Measurements from ENCODE around the gene PRKCB.
"Not testable (repeated sequence)": the region's sequence is repeated elsewhere in the genome, so short reads cannot be mapped to it uniquely, and the experiment has no call there.

The PRKCB gene

DNA sequence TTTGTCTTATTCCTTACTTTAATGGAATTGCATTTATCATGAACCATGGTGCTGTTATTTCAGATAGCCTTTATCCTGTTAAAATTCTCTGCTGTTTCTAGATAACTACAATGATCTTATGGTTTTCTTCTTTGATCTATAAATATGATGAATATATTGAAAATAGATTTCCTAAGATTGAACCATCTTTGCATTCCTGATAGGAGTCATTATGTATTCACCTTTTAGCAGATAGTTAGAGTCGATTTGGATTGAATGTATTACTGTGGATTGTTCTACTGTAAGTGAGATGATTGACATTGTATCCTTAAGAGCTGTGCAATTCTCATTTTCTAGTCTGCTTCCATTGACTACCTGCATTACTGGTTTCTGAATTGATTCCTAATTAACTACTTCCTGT, 255.3 kb downstream of the PRKCB start:
- Histone ChIP-seq H3K9ac (ENCODE audit: low read depth, low read length) (no peak overlapping the region), H3K27ac (ENCODE audit: low read depth, low read length) (no peak overlapping the region), H3K9me3 (ENCODE audit: control insufficient read depth, insufficient read depth, low read length) (peaks cover 7% of the 10 kb centered on the region), H3K4me3 (ENCODE audit: low read depth, low read length) (no peak overlapping the region), H3K36me3 (ENCODE audit: control insufficient read depth, insufficient read depth, low read length) (no peaks in the 10 kb centered on the region), H3K4me1 (ENCODE audit: control insufficient read depth, insufficient read depth, low read length) (no peaks in the 10 kb centered on the region), H3K27me3 (ENCODE audit: control insufficient read depth, insufficient read depth, low read length) (no peaks in the 10 kb centered on the region)

DNA sequence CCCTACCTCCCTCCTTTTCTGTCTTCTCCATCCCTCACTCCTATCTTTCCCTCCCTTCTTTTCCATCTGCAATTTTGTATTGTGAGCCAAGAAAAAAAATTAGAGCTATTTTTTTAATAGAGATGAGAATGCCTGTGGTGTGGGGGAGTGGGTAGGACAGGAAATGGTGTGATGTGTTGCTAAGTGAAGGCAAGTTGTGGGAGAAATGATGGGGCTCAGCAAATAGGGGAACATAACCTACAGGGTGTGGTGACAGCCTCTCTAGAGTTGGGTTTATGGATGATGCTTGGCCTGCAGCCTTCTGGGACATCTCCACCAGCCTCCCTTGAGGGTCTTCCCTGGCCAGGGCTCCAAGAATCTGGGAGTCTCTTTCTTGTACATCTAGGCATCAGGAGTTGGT, 257.3 kb downstream of the PRKCB start:
- Histone ChIP-seq H3K27me3 (ENCODE audit: control insufficient read depth, insufficient read depth, low read length) (no peaks in the 10 kb centered on the region), H3K9me3 (ENCODE audit: control insufficient read depth, insufficient read depth, low read length) (peaks cover 7% of the 10 kb centered on the region), H3K36me3 (ENCODE audit: control insufficient read depth, insufficient read depth, low read length) (no peaks in the 10 kb centered on the region), H3K4me3 (ENCODE audit: low read depth, low read length) (no peak overlapping the region), H3K9ac (ENCODE audit: low read depth, low read length) (no peak overlapping the region), H3K27ac (ENCODE audit: low read depth, low read length) (no peak overlapping the region), H3K4me1 (ENCODE audit: control insufficient read depth, insufficient read depth, low read length) (peaks cover 4% of the 10 kb centered on the region)

- H3K27ac ChIP-seq (ENCODE audit: low read depth, low read length), result no peak overlapping the region
- no peaks in the 10 kb centered on the region for H3K27me3 ChIP-seq (ENCODE audit: control insufficient read depth, insufficient read depth, low read length)
- H3K36me3 ChIP-seq (ENCODE audit: control insufficient read depth, insufficient read depth, low read length), result no peaks in the 10 kb centered on the region
- H3K9me3 ChIP-seq (ENCODE audit: control insufficient read depth, insufficient read depth, low read length), result peaks cover 7% of the 10 kb centered on the region
- peaks cover 19% of the 10 kb centered on the region for H3K4me1 ChIP-seq (ENCODE audit: control insufficient read depth, insufficient read depth, low read length)
- H3K9ac ChIP-seq (ENCODE audit: low read depth, low read length), result no peak overlapping the region
- no peak overlapping the region for H3K4me3 ChIP-seq (ENCODE audit: low read depth, low read length)
Measured at GRCh38 chr16:24094660-24095059, 258.9 kb downstream of the PRKCB start.

DNA sequence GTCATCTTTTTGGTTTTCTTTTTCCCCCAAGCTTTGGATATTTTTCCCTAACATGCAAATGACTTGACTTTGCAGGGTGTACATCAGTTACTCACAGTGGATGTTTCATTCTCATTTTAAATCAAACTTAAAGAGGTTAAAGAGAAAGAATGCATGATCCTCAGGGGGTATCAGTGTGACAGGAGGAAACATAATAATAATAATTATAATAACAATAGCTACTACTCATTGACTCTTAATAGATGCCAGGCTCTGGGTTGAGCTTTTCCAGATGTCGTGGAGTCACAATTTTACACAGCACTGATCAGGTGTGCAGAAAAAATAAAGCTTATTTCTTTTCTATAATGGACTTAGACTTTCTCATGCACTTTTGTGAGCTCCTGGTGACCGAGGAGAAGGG, 263.1 kb downstream of the PRKCB start:
- peak overlapping the region; percentile 29 for H3K4me3 ChIP-seq (ENCODE audit: low read depth, low read length)
- no peaks in the 10 kb centered on the region; the same call in 1 of the 2 replicates for H3K9me3 ChIP-seq (ENCODE audit: control insufficient read depth, insufficient read depth, low read length)
- H3K4me1 ChIP-seq (ENCODE audit: control insufficient read depth, insufficient read depth, low read length), result peaks cover 33% of the 10 kb centered on the region
- H3K27ac ChIP-seq (ENCODE audit: low read depth, low read length), result peak overlapping the region; percentile 90
- H3K27me3 ChIP-seq (ENCODE audit: control insufficient read depth, insufficient read depth, low read length), result no peaks in the 10 kb centered on the region
- H3K9ac ChIP-seq (ENCODE audit: low read depth, low read length), result peak overlapping the region; percentile 2; the same call in 1 of the 2 replicates
- no peaks in the 10 kb centered on the region for H3K36me3 ChIP-seq (ENCODE audit: control insufficient read depth, insufficient read depth, low read length)

DNA sequence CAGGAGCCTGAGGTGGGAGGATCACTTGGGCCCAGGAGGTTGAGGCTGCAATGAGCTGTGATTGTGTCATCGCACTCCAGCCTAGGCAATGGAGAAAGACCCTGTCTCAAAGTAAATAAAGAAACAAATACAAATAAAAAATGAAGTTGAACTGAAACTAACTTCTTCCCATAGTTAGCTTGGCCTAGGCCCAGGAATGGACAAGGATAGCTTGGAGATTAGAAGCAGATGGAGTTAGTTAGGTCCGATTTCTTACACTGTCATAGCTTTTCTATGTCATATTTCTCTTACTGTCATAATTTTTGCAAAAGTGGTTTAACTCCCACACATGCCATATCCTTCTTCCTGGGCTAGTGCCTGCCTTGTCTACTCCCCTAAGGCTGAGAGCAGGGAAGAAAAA, 265.6 kb downstream of the PRKCB start:
- no peaks in the 10 kb centered on the region for H3K9me3 ChIP-seq (ENCODE audit: control insufficient read depth, insufficient read depth, low read length)
- no peak overlapping the region for H3K9ac ChIP-seq (ENCODE audit: low read depth, low read length)
- no peak overlapping the region for H3K27ac ChIP-seq (ENCODE audit: low read depth, low read length)
- no peaks in the 10 kb centered on the region for H3K36me3 ChIP-seq (ENCODE audit: control insufficient read depth, insufficient read depth, low read length)
- peaks cover 33% of the 10 kb centered on the region for H3K4me1 ChIP-seq (ENCODE audit: control insufficient read depth, insufficient read depth, low read length)
- H3K27me3 ChIP-seq (ENCODE audit: control insufficient read depth, insufficient read depth, low read length), result no peaks in the 10 kb centered on the region
- no peak overlapping the region for H3K4me3 ChIP-seq (ENCODE audit: low read depth, low read length)

DNA sequence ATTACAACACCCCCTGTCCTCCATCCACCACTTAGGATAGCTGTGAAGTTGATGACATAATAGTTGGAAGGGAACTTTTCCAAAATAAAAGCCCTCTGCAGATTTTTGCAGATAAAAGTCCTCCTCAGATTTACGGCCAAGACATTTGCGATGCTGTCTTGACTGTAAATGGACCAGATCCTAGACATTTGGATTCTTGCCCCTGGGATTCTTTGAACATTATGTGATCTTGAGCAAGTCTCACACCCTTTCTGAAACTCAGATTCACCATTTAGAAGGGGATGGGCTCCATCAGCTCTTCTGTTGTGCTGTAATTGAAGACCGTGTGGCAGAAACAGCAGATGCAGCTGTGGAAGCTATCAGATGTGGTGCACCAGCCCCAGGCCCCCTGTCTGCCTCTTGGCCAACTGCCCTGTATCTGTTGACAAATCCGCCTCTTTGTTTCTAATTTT, 266.5 kb downstream of the PRKCB start:
- H3K36me3 ChIP-seq (ENCODE audit: control insufficient read depth, insufficient read depth, low read length), result no peaks in the 10 kb centered on the region

DNA sequence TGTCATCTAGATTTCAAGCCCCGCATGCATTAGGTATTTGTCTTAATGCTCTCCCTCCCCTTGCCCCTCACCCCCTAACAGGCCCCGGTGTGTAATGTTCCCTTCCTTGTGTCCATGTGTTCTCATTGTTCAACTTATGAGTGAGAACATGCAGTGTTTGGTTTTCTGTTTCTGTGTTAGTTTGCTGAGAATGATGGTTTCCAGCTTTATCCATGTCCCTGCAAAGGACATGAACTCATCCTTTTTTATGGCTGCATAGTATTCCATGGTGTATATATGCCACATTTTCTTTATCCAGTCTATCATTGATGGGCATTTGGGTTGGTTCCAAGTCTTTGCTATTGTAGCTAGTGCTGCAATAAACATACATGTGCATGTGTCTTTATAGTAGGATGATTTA, 269.7 kb downstream of the PRKCB start:
- H3K9me3 ChIP-seq (ENCODE audit: control insufficient read depth, insufficient read depth, low read length); H3K4me3 ChIP-seq (ENCODE audit: low read depth, low read length); H3K27me3 ChIP-seq (ENCODE audit: control insufficient read depth, insufficient read depth, low read length); H3K36me3 ChIP-seq (ENCODE audit: control insufficient read depth, insufficient read depth, low read length); H3K9ac ChIP-seq (ENCODE audit: low read depth, low read length); H3K4me1 ChIP-seq (ENCODE audit: control insufficient read depth, insufficient read depth, low read length); H3K27ac ChIP-seq (ENCODE audit: low read depth, low read length): not testable (repeated sequence)

More for the DNA sequence above, 266.5 kb downstream of the PRKCB start:
- Histone ChIP-seq H3K27ac (ENCODE audit: low read depth, low read length) (no peak overlapping the region), H3K4me1 (ENCODE audit: control insufficient read depth, insufficient read depth, low read length) (peaks cover 33% of the 10 kb centered on the region), H3K9ac (ENCODE audit: low read depth, low read length) (no peak overlapping the region), H3K9me3 (ENCODE audit: control insufficient read depth, insufficient read depth, low read length) (no peaks in the 10 kb centered on the region), H3K27me3 (ENCODE audit: control insufficient read depth, insufficient read depth, low read length) (no peaks in the 10 kb centered on the region), H3K4me3 (ENCODE audit: low read depth, low read length) (no peak overlapping the region)

DNA sequence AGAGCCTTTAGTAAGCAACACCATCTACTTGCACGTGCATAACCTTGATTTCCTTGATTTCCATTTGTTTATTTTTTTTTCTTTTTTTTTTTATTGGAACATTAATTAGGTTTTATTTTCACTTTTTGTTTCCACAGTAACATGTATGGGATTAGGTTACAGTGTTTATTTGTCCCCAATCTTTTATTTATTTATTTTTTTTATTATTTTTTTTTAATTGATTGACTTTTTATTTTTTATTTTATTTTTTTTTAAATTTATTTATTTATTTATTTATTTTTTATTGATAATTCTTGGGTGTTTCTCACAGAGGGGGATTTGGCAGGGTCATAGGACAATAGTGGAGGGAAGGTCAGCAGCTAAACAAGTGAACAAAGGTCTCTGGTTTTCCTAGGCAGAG, 272.3 kb downstream of the PRKCB start:
- H3K4me1 ChIP-seq (ENCODE audit: control insufficient read depth, insufficient read depth, low read length); H3K27me3 ChIP-seq (ENCODE audit: control insufficient read depth, insufficient read depth, low read length); H3K36me3 ChIP-seq (ENCODE audit: control insufficient read depth, insufficient read depth, low read length); H3K27ac ChIP-seq (ENCODE audit: low read depth, low read length); H3K9ac ChIP-seq (ENCODE audit: low read depth, low read length); H3K9me3 ChIP-seq (ENCODE audit: control insufficient read depth, insufficient read depth, low read length); H3K4me3 ChIP-seq (ENCODE audit: low read depth, low read length): not testable (repeated sequence)

DNA sequence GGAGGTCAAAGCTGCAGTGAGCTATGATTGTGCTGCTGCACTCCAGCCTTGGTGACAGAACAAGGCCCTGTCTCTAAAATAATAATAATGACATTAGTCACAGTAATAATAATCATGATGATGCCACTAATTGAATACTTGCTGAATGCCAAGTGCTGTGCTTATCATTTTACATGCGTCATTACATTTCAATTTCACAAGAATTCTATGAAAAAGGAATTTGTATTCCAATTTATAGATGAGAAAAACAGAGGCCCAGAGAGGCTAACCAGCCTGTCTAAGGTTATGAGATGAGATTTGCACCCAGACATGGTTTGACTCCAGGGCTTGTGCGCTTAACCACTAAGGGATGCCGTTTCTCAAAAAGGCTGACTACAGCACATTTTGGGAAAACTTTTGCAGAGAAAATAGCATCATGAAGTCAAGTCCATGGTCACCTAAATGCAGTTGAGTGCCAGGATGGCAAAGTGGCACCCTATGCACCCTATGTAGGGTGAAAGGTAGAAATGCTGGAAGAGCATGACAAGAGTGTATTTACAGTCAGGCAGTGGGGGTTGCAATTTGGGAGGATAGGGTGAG, 276.0 kb downstream of the PRKCB start:
- Histone ChIP-seq H3K9ac (ENCODE audit: low read depth, low read length) (no peak overlapping the region), H3K4me3 (ENCODE audit: low read depth, low read length) (no peak overlapping the region), H3K36me3 (ENCODE audit: control insufficient read depth, insufficient read depth, low read length) (no peaks in the 10 kb centered on the region), H3K9me3 (ENCODE audit: control insufficient read depth, insufficient read depth, low read length) (no peaks in the 10 kb centered on the region), H3K4me1 (ENCODE audit: control insufficient read depth, insufficient read depth, low read length) (no peaks in the 10 kb centered on the region), H3K27me3 (ENCODE audit: control insufficient read depth, insufficient read depth, low read length) (no peaks in the 10 kb centered on the region), H3K27ac (ENCODE audit: low read depth, low read length) (no peak overlapping the region)

GRCh38 chr16:24113115-24113745, 277.4 kb downstream of the PRKCB start:
- H3K27ac ChIP-seq (ENCODE audit: low read depth, low read length), result no peak overlapping the region
- no peaks in the 10 kb centered on the region for H3K27me3 ChIP-seq (ENCODE audit: control insufficient read depth, insufficient read depth, low read length)
- no peaks in the 10 kb centered on the region for H3K36me3 ChIP-seq (ENCODE audit: control insufficient read depth, insufficient read depth, low read length)

DNA sequence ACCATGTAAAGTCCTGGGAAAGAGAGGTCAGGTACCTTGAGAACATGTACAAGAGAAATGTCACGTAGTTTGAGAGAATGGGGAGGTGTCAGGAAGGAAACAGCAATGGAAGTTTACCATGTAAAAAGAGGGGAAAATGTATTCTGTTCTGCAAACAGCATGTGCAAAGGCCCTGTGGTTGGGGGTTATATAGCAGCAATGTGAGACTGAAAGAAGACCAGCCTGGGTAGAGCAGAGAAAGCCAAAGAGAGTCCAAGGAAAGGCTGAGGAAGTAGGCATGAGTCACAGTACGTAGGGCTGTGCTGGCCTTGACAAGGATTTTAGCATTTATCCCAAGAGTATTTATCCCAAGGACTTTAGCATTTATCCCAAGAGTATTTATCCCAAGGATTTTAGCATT, 279.1 kb downstream of the PRKCB start:
- H3K9ac ChIP-seq (ENCODE audit: low read depth, low read length), result no peak overlapping the region
- peaks cover 19% of the 10 kb centered on the region for H3K4me1 ChIP-seq (ENCODE audit: control insufficient read depth, insufficient read depth, low read length)
- H3K27ac ChIP-seq (ENCODE audit: low read depth, low read length), result no peak overlapping the region
- no peaks in the 10 kb centered on the region for H3K9me3 ChIP-seq (ENCODE audit: control insufficient read depth, insufficient read depth, low read length)
- H3K27me3 ChIP-seq (ENCODE audit: control insufficient read depth, insufficient read depth, low read length), result no peaks in the 10 kb centered on the region
- H3K4me3 ChIP-seq (ENCODE audit: low read depth, low read length), result no peak overlapping the region
- no peaks in the 10 kb centered on the region for H3K36me3 ChIP-seq (ENCODE audit: control insufficient read depth, insufficient read depth, low read length)

More at GRCh38 chr16:24113115-24113745, 277.4 kb downstream of the PRKCB start:
- H3K4me1 ChIP-seq (ENCODE audit: control insufficient read depth, insufficient read depth, low read length), result peaks cover 12% of the 10 kb centered on the region
- no peak overlapping the region for H3K9ac ChIP-seq (ENCODE audit: low read depth, low read length)
- no peak overlapping the region for H3K4me3 ChIP-seq (ENCODE audit: low read depth, low read length)
- no peaks in the 10 kb centered on the region for H3K9me3 ChIP-seq (ENCODE audit: control insufficient read depth, insufficient read depth, low read length)

Measured in HUES48 (cell line).